Mucosa of stomach (tissue), 1 donor: ENCODE results near the gene CKAP2L.
"Not testable (repeated sequence)": the region's sequence is repeated elsewhere in the genome, so short reads cannot be mapped to it uniquely, and the experiment has no call there.

ENCODE experiments used
- H3K27me3 ChIP-seq: one replicate; pipeline ENCODE4 v1.7.0; 2013; ENCODE audit warnings: mild to moderate bottlenecking, low read length; ENCODE audit not compliant: control insufficient read depth, insufficient read depth
- H3K36me3 ChIP-seq: one replicate; pipeline ENCODE4 v1.7.0; 2013; ENCODE audit warnings: low read length; ENCODE audit not compliant: control insufficient read depth, insufficient read depth
- H3K4me1 ChIP-seq: one replicate; pipeline ENCODE4 v1.7.0; 2013; ENCODE audit warnings: mild to moderate bottlenecking, low read length; ENCODE audit not compliant: control insufficient read depth, insufficient read depth
- H3K4me3 ChIP-seq: one replicate; pipeline ENCODE4 v1.7.0; 2013; ENCODE audit warnings: low read length
- H3K9ac ChIP-seq: one replicate; pipeline ENCODE4 v1.7.0; 2013; ENCODE audit warnings: mild to moderate bottlenecking, low read length, moderate library complexity
- H3K9me3 ChIP-seq: one replicate; pipeline ENCODE4 v1.7.0; 2013; ENCODE audit warnings: mild to moderate bottlenecking, low read length, moderate library complexity; ENCODE audit not compliant: control insufficient read depth
- donor health status: Pancreatic carcinoma.

CKAP2L gene

DNA sequence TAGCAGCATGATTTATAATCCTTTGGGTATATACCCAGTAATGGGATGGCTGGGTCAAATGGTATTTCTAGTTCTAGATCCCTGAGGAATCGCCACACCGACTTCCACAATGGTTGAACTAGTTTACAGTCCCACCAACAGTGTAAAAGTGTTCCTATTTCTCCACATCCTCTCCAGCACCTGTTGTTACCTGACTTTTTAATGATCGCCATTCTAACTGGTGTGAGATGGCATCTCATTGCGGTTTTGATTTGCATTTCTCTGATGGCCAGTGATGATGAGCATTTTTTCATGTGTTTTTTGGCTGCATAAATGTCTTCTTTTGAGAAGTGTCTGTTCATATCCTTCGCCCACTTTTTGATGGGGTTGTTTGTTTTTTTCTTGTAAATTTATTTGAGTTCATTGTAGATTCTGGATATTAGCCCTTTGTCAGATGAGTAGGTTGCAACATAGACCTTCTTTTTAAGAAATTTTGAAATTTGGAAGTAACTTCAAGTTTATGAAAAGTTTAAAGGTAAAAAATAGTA, 47.5 kb downstream of the CKAP2L start:
- not testable (repeated sequence) for H3K9ac ChIP-seq, H3K4me1 ChIP-seq, H3K4me3 ChIP-seq, H3K9me3 ChIP-seq, H3K36me3 ChIP-seq, H3K27me3 ChIP-seq

DNA sequence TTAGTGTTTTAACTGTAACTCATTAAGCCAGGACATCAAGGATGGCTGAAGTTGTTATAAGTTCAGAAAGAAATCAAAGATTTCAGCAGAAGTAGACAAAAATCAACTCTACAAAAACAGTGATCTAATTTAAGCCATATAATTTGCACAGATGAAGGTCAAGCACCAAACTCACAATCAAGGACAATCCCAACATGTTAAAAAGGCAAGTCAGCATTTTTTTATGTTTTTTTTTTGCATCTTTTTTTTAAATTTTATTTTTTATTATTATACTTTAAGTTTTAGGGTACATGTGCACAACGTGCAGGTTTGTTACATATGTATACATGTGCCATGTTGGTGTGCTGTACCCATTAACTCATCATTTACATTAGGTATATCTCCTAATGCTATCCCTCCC, 48.3 kb downstream of the CKAP2L start:
- not testable (repeated sequence) for H3K36me3 ChIP-seq, H3K27me3 ChIP-seq, H3K4me1 ChIP-seq, H3K4me3 ChIP-seq, H3K9me3 ChIP-seq, H3K9ac ChIP-seq

DNA sequence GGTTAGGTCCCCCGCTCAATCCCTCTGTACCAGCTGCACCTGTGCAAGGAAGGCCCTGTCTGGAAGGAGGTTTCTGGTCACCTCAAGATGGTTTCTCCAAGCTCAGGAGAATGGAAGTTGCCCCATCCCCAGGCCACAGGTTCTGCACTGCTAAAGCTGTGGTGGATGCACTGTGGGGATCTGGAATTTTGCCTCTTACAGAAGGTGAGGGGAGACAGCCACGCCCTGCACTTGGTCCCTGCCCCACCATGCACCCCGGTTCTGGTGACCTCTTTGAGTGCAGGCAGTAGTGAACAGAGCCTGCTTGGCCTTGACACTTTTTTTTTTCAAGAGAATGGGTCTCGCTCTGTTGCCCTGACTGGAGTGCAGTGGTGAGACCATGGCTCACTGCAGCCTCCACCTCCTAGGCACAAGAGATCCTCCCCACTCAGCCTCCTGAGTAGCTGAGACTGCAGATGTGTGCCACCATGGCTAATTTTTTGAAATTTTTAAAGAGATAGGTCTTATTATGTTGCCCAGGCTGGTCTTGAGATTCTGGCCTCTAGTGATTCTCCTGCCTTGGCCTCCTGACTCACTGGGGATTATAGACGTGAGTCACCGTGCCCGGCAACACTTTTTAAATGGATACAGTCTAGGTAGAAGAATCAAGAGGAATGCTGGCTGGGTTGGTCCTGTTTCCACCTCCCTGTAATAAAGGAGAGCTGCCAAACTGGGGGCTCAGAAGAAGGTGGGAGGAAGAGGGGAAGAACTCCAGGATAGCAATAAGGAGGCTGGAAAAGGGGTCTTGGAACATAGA, 49.4 kb downstream of the CKAP2L start:
- H3K4me1 ChIP-seq: no peaks in the 10 kb centered on the region
- no peaks in the 10 kb centered on the region for H3K9me3 ChIP-seq
- no peak overlapping the region for H3K4me3 ChIP-seq
- no peaks in the 10 kb centered on the region for H3K36me3 ChIP-seq
- no peaks in the 10 kb centered on the region for H3K27me3 ChIP-seq
- no peak overlapping the region for H3K9ac ChIP-seq

DNA sequence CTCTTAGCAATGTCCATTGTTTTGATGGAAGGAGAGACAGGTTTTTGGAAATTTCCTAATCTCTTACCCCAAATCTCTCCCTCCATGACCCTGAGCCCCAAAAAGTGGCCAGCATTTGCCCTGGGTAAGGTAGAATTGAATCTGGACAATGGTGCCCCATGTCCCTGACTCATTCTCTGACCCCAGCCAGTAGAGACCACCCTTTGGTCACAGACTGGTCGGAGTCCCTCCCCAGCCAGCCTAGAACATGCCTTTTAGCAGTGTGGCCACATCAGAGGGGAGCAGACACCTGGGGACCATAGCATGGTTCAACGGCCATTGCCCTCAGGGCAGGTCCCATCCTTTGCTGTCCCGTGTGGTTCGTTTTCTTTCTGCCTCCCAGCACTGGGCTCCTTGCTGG, 50.1 kb downstream of the CKAP2L start:
- Histone ChIP-seq H3K36me3 (no peaks in the 10 kb centered on the region), H3K4me3 (no peak overlapping the region), H3K9ac (no peak overlapping the region), H3K9me3 (no peaks in the 10 kb centered on the region), H3K4me1 (no peaks in the 10 kb centered on the region), H3K27me3 (no peaks in the 10 kb centered on the region)

DNA sequence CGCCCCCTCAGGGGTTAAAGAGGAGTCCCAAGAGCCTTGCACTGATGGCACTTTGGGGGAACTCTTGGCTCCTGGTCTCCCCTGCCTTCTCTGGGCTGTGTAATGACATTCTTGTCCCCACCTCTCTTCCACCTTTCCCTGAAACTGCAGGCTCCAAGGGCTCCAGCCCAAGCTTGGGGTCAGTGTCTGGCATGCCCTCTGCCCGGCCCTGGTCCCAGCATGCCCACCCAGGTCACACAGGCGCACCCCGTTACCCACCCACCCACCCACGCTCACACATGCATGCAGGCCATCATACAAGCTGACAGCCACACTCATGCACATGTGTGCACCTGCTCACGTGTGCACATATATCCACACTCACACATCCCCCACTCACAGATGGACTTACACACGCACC, 50.5 kb downstream of the CKAP2L start:
- no peaks in the 10 kb centered on the region for H3K36me3 ChIP-seq
- H3K27me3 ChIP-seq: no peaks in the 10 kb centered on the region
- no peaks in the 10 kb centered on the region for H3K9me3 ChIP-seq
- no peak overlapping the region for H3K9ac ChIP-seq
- H3K4me1 ChIP-seq: no peaks in the 10 kb centered on the region
- H3K4me3 ChIP-seq: no peak overlapping the region

DNA sequence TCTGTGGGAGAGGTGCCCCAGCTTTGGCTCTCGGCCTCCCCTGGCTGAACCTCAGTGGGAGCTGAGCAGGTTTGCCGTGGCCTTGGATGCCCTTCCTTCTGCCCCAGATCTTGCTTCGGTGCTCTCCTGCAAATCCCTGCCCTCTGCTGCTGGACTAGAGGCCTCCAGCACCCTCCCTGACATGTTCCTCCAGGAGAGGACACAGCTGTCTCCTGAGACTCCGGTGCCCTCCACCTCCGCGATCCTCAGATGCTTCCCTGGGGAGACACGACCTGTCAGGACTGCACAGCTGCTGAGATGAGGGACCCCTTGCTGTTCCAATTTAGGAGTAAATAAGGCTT, 50.9 kb downstream of the CKAP2L start:
- Histone ChIP-seq H3K36me3 (no peaks in the 10 kb centered on the region), H3K4me3 (no peak overlapping the region), H3K27me3 (no peaks in the 10 kb centered on the region), H3K9ac (no peak overlapping the region), H3K9me3 (no peaks in the 10 kb centered on the region), H3K4me1 (no peaks in the 10 kb centered on the region)

DNA sequence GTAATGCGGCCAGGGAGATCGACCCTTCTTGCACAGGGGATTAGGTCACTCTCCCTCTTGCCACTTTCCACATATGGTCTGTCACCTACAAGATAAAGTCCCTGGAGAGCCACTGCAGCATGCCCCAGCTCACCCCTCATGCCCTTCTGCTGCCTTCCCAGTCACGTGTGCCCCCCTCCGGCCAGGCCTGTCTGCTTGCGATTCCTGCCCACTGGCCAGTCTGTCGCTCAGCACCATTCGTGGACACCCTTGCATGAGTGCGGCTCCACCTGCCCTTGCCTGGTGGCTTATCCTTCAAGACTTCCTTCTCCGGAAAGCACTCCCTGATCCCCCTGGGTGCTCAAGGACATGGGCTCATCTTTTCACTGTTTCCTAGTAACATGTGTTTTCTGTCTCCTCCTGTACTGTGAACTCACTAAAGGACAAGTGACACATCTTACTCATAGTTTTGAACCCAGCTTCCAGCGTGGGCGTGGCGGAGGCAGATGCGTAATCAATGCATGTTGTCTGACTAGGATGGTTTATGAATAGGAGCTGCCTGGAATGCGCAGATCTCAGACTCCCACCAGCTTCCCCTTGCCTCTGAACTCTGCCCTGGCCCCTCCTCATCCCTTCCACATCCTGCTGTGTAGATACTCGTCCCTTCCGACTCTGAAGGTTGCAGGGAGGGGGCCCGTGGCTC, 51.4 kb downstream of the CKAP2L start:
- Histone ChIP-seq H3K36me3 (no peaks in the 10 kb centered on the region), H3K9ac (no peak overlapping the region), H3K4me3 (no peak overlapping the region), H3K9me3 (no peaks in the 10 kb centered on the region), H3K4me1 (no peaks in the 10 kb centered on the region), H3K27me3 (no peaks in the 10 kb centered on the region)

DNA sequence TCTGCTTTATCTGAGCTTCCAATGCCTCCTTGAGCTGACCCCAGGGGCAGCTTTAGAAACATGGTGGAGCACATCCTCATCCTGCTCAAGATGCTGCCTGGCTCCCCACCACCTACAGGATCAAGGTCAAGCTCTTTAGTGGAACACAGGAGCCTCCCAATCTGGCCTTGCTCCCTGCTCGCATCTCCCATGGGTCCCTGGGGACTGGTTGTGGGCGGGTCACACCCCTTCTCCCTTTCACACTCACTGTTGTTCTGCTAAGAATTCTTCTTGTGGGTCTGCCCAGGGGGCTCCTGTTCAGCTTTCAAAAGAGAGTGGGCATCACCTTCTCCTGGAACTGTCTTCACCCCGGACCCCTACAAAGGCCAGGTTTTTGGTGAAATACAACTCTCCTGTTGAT, 51.9 kb downstream of the CKAP2L start:
- Histone ChIP-seq H3K27me3 (no peaks in the 10 kb centered on the region), H3K9ac (no peak overlapping the region), H3K9me3 (no peaks in the 10 kb centered on the region), H3K4me1 (no peaks in the 10 kb centered on the region), H3K36me3 (no peaks in the 10 kb centered on the region), H3K4me3 (no peak overlapping the region)

DNA sequence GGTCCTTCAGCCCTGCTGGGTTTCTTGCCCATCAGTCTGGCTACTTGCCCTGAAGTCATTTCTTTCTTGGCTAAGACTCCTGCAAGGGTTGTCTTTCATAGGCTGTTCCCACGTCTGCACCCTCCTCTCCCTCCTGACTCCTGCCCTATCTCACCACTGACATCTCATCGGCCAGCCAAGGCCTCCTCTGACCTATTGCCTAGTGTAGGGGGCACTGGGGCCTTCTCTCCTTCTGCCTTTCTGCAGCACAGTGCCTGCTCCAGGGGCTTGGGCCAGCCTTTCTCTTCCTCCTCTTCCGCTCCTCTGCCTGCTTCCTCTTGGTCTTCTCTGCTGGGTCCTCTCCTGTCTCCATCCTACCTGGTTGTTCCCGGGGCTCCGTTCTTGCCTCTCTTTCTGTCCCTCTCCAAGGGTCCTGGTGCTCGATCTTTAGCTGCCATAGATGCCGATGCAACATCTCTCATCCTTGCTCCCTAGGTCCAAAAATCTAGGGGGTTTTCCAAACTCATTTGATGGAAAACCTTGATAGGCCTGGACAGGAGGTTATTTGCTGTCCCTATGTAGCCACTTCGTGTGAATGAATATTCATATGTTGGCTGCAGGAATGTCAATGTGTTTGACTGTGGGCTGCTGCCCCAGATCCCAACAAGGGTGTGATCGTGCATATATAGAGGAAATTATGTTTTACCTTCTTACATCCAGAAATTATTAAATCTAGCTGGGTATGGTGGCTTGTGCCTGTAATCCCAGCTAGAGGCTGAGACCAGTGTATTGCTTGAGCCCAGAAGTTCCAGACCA, 53.3 kb downstream of the CKAP2L start:
- Histone ChIP-seq H3K36me3 (no peaks in the 10 kb centered on the region), H3K27me3 (no peaks in the 10 kb centered on the region), H3K4me1 (peaks cover 1% of the 10 kb centered on the region), H3K9ac (no peak overlapping the region), H3K9me3 (no peaks in the 10 kb centered on the region), H3K4me3 (no peak overlapping the region)

DNA sequence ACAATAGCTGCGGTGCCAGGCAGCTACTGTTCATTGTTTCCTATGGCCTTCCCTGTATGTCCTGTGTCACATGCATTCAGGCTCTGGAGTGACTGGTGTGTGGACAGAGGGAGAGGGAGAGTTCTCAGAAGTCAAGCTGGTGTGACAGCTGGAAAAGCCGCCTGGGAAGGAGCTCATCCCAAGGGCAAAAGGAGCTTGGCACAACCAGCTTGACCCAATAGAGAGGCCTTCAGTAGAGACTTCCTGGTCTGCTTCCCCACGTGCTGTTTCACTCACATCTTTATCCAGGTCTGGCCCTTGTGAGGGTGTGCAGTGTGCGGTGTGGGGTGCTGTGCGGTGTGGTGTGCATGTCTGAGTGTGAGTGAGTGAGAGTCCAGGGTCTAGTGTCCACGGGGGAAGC, 54.7 kb downstream of the CKAP2L start:
- Histone ChIP-seq H3K9me3 (no peaks in the 10 kb centered on the region), H3K4me3 (no peak overlapping the region), H3K9ac (no peak overlapping the region), H3K27me3 (no peaks in the 10 kb centered on the region), H3K4me1 (peaks cover 3% of the 10 kb centered on the region), H3K36me3 (no peaks in the 10 kb centered on the region)

DNA sequence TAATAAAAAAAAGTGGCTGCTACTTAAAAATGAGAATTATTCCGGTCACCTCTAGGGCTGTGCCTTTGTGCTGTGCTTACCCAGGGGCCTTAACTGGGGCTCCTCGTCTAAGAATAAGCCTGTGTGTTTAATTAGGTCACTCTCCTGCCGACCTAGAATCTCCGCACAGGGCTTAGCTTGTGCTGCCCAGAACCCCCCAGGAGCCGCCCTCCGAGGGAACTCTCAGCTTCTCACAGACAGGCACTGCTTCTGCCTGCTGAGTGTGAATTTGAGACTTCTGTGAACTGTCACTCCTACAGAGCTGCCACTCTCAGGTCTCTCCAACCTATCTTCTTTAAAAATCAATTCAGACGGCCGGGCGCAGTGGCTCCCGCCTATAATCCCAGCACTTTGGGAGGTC, 55.4 kb downstream of the CKAP2L start:
- no peak overlapping the region for H3K9ac ChIP-seq
- H3K27me3 ChIP-seq: no peaks in the 10 kb centered on the region
- H3K4me1 ChIP-seq: peaks cover 3% of the 10 kb centered on the region
- H3K36me3 ChIP-seq: no peaks in the 10 kb centered on the region
- H3K4me3 ChIP-seq: no peak overlapping the region
- no peaks in the 10 kb centered on the region for H3K9me3 ChIP-seq

DNA sequence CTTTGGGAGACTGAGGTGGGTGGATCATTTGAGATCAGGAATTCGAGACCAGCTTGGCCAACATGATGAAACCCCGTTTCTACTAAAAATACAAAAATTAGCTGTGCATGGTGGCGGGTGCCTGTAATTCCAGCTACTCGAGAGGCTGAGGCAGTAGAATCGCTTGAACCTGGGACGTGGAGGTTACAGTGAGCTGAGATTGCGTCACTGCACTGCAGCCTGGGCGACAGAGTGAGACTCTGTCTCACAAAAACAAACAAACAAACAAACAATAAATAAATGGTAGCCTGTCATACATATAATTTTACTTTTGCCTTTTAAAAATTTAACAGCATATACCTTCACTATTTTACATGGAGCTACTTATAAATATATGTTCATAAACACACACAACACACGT, 57.5 kb downstream of the CKAP2L start:
- H3K9me3 ChIP-seq, H3K4me3 ChIP-seq, H3K36me3 ChIP-seq, H3K9ac ChIP-seq, H3K27me3 ChIP-seq, H3K4me1 ChIP-seq: not testable (repeated sequence)
